Caco-2 (cell line): ENCODE measurements around the gene KNOP1. TPM values are rescaled to one million over a fixed set of nuclear protein-coding genes. Genes with fewer than 3 reads are reported as not detected.

Experiments used
- BruUV-seq: library from RNA; stranded (reverse); fragments of 400-500 nt; replicated peaks from 2 replicates; lab custom pipeline; 2021; lab: Mats Ljungman, UMichigan
- CTCF ChIA-PET: fragments of 300-600 bp; sonication (Branson Sonifier 250); formaldehyde crosslinking; loops from one replicate; lab custom pipeline; 2022; ENCODE audit warnings: antibody characterized with exemption; lab: Charles Lee
- POLR2A ChIA-PET: fragments of 300-600 bp; sonication (Branson Sonifier 250); formaldehyde crosslinking; loops from one replicate; lab custom pipeline; 2022; ENCODE audit warnings: antibody characterized with exemption; lab: Charles Lee
- DNase-seq, 2 experiments: peaks; one replicate each; pipeline versions ENCODE4 v3.0.0 to v3.0.0-alpha.2; 2020 to 2022
- H3K27me3 ChIP-seq: replicated peaks from 2 replicates; pipeline ENCODE4 v1.6.0; 2011; ENCODE audit warnings: low read length; ENCODE audit not compliant: control insufficient read depth, insufficient read depth
- H3K36me3 ChIP-seq: 2 replicates; pipeline ENCODE4 v1.5.1; 2011; ENCODE audit warnings: low read length; ENCODE audit not compliant: control insufficient read depth, insufficient read depth
- H3K4me1 ChIP-seq: fragments of 250-450 bp; sonication (Bioruptor Pico); 2 replicates; pipeline ENCODE4 v1.5.1; 2020; ENCODE audit warnings: mild to moderate bottlenecking
- H3K4me3 ChIP-seq: 2 replicates; pipeline ENCODE4 v1.5.1; 2011; ENCODE audit warnings: low read depth, mild to moderate bottlenecking, control low read depth, low read length
- H3K9me3 ChIP-seq: fragments of 250-450 bp; sonication (Bioruptor Pico); 2 replicates; pipeline ENCODE4 v1.5.1; 2020; ENCODE audit warnings: mild to moderate bottlenecking, moderate library complexity
- H3K27ac Mint-ChIP-seq: one replicate; pipeline ENCODE4 v1.8.0; 2022; ENCODE audit warnings: mixed read lengths; ENCODE audit not compliant: unreplicated experiment
- H3K27me3 Mint-ChIP-seq: one replicate; pipeline ENCODE4 v1.8.0; 2022; ENCODE audit warnings: mixed read lengths; ENCODE audit not compliant: insufficient read depth, unreplicated experiment
- H3K36me3 Mint-ChIP-seq: one replicate; pipeline ENCODE4 v1.8.0; 2022; ENCODE audit warnings: mild to moderate bottlenecking, mixed read lengths; ENCODE audit not compliant: insufficient read depth, unreplicated experiment
- H3K4me1 Mint-ChIP-seq: one replicate; pipeline ENCODE4 v1.8.0; 2022; ENCODE audit warnings: low read depth, mixed read lengths; ENCODE audit not compliant: unreplicated experiment
- H3K4me3 Mint-ChIP-seq: one replicate; pipeline ENCODE4 v1.8.0; 2022; ENCODE audit warnings: mild to moderate bottlenecking, moderate library complexity, mixed read lengths; ENCODE audit not compliant: unreplicated experiment
- H3K9me3 Mint-ChIP-seq: one replicate; pipeline ENCODE4 v1.8.0; 2022; ENCODE audit warnings: mixed read lengths; ENCODE audit not compliant: unreplicated experiment
- CTCF ChIP-seq, 2 experiments: fragments of 200-600 bp in 1 of 2; IDR thresholded peaks; 1 replicate in 1 of 2; 2 replicates in 1 of 2; pipeline versions ENCODE4 v1.5.1 to v1.8.0; 2011 to 2022; ENCODE audit warnings: antibody characterized with exemption in 1 of 2, control low read depth in 1 of 2, inconsistent platforms in 1 of 2, low read depth in 1 of 2, low read length in 1 of 2, mild to moderate bottlenecking in 1 of 2, moderate library complexity in 1 of 2; ENCODE audit not compliant: insufficient read depth in 1 of 2, severe bottlenecking in 1 of 2, unreplicated experiment in 1 of 2
- intact Hi-C: fragments of 100-400 bp; cut with micrococcal nuclease; formaldehyde crosslinking; loops from one replicate; pipeline ENCODE4 v1.10.0; 2022; ENCODE audit not compliant: unreplicated experiment
- total RNA-seq: library from RNA; stranded (reverse); gene quantifications from 2 replicates; pipeline ENCODE4 v1.2.3, GENCODE V29; 2022

KNOP1 gene
- total RNA-seq, 1 experiment from 2014 or later: 29.3 TPM

- Histone ChIP-seq H3K4me3 (no peak overlapping the region), H3K4me1 (peaks cover 11% of the 10 kb centered on the region), H3K27me3 (no peaks in the 10 kb centered on the region), H3K9me3 (no peaks in the 10 kb centered on the region), H3K36me3 (no peaks in the 10 kb centered on the region)
- no peak for DNase-seq
- Mint-ChIP-seq H3K4me1 (peaks cover 15% of the 10 kb centered on the region), H3K36me3 (peaks cover 7% of the 10 kb centered on the region), H3K27ac (no peak overlapping the region), H3K4me3 (no peak overlapping the region), H3K9me3 (no peaks in the 10 kb centered on the region), H3K27me3 (no peaks in the 10 kb centered on the region)
- no TSS peak for BruUV-seq
- CTCF ChIA-PET: no interaction called here
- POLR2A ChIA-PET: no interaction called here
- TF ChIP-seq CTCF (IDR thresholded peaks at IDR 0.05; ENCODE audit: insufficient read depth in 1 of 2, low read depth in 1 of 2, low read length in 1 of 2, severe bottlenecking in 1 of 2, unreplicated experiment in 1 of 2): no peak
- intact Hi-C loops: no loop called here
Measured at GRCh38 chr16:19696961-19697360, 21.1 kb downstream of the KNOP1 start.

GRCh38 chr16:19696328-19696727 is 21.7 kb downstream of the KNOP1 start:
- Mint-ChIP-seq H3K4me3 (no peak overlapping the region), H3K27me3 (no peaks in the 10 kb centered on the region), H3K36me3 (peaks cover 7% of the 10 kb centered on the region), H3K4me1 (peaks cover 15% of the 10 kb centered on the region), H3K9me3 (no peaks in the 10 kb centered on the region), H3K27ac (no peak overlapping the region)
- intact Hi-C loops: no loop called here
- no peak for TF ChIP-seq CTCF (IDR thresholded peaks at IDR 0.05; ENCODE audit: insufficient read depth in 1 of 2, low read depth in 1 of 2, low read length in 1 of 2, severe bottlenecking in 1 of 2, unreplicated experiment in 1 of 2)
- POLR2A ChIA-PET: no interaction called here
- no peaks in the 10 kb centered on the region for H3K36me3 ChIP-seq
- H3K4me1 ChIP-seq: peaks cover 10% of the 10 kb centered on the region
- DNase-seq: no peak
- CTCF ChIA-PET: interaction anchor here (0.6 kb wide), 1 partner anchor 33 kb away, joined by 4 read pairs; no protein-coding TSS in a partner anchor
- no peaks in the 10 kb centered on the region for H3K27me3 ChIP-seq
- no TSS peak for BruUV-seq
- no peaks in the 10 kb centered on the region for H3K9me3 ChIP-seq
- no peak overlapping the region for H3K4me3 ChIP-seq

GRCh38 chr16:19694989-19695388 is 23.0 kb downstream of the KNOP1 start:
- POLR2A ChIA-PET: no interaction called here
- H3K36me3 Mint-ChIP-seq: peaks cover 1% of the 10 kb centered on the region

More at GRCh38 chr16:19694989-19695388, 23.0 kb downstream of the KNOP1 start:
- Mint-ChIP-seq H3K4me3 (no peak overlapping the region), H3K27ac (no peak overlapping the region), H3K9me3 (no peaks in the 10 kb centered on the region), H3K4me1 (peaks cover 7% of the 10 kb centered on the region), H3K27me3 (no peaks in the 10 kb centered on the region)
- CTCF ChIA-PET: interaction anchor here (0.6 kb wide), 1 partner anchor 107 kb away, joined by 5 read pairs; no protein-coding TSS in a partner anchor
- H3K4me3 ChIP-seq: no peak overlapping the region
- DNase-seq: no peak
- intact Hi-C loops: no loop called here
- no peak for TF ChIP-seq CTCF (IDR thresholded peaks at IDR 0.05; ENCODE audit: insufficient read depth in 1 of 2, low read depth in 1 of 2, low read length in 1 of 2, severe bottlenecking in 1 of 2, unreplicated experiment in 1 of 2)
- H3K4me1 ChIP-seq: no peaks in the 10 kb centered on the region; the same call in 1 of the 2 replicates
- BruUV-seq: no TSS peak
- H3K9me3 ChIP-seq: no peaks in the 10 kb centered on the region
- no peaks in the 10 kb centered on the region for H3K36me3 ChIP-seq
- H3K27me3 ChIP-seq: no peaks in the 10 kb centered on the region
